Ovary (tissue), 9 donors: ENCODE results near the gene UBB. TPM values are rescaled to one million over a fixed set of nuclear protein-coding genes. Genes with fewer than 3 reads are reported as not detected.
"Not testable (repeated sequence)": the region's sequence is repeated elsewhere in the genome, so short reads cannot be mapped to it uniquely, and the experiment has no call there.

Experiments used
- DNase-seq, 5 donors: peaks; one replicate each; pipeline ENCODE4 v3.0.0-alpha.2; 2019 to 2020
- H3K27ac ChIP-seq, 2 donors: fragments of 200-600 bp; one replicate each; pipeline versions ENCODE4 v1.5.1 to v1.8.0; 2019 to 2022
- H3K27me3 ChIP-seq: fragments of 200-600 bp; one replicate; pipeline ENCODE4 v1.8.0; 2022
- H3K36me3 ChIP-seq: fragments of 200-600 bp; sonication (generic); one replicate; pipeline ENCODE4 v1.5.1; 2019
- H3K4me1 ChIP-seq: one replicate; pipeline ENCODE4 v1.8.1; 2013; ENCODE audit warnings: mild to moderate bottlenecking, moderate library complexity; ENCODE audit not compliant: insufficient read depth
- H3K4me3 ChIP-seq: fragments of 200-600 bp; sonication (generic); one replicate; pipeline ENCODE4 v1.5.1; 2017
- H3K9me3 ChIP-seq, 2 donors: fragments of 200-600 bp in 1 of 2; sonication (generic) in 1 of 2; one replicate each; pipeline versions ENCODE4 v1.5.1 to v1.8.1; 2013 to 2019; ENCODE audit warnings: mild to moderate bottlenecking in 1 of 2, moderate library complexity in 1 of 2
- EP300 ChIP-seq: sonication (generic); formaldehyde crosslinking; IDR thresholded peaks from one replicate; pipeline ENCODE4 v1.6.1; 2017; ENCODE audit warnings: antibody characterized with exemption
- POLR2A ChIP-seq: fragments of 450-650 bp; IDR thresholded peaks from one replicate; pipeline ENCODE4 v1.6.1; 2017; ENCODE audit warnings: antibody characterized with exemption, mild to moderate bottlenecking, moderate library complexity
- WGBS, 3 donors: extraction: QIAGEN DNeasy Blood & Tissue Kit in 1 of 3; methylation state at CpG; one replicate each; pipeline versions ENCODE4 v1.1.5 to v1.1.7; 2013 to 2017; 5-methylcytosine and 5-hydroxymethylcytosine counted together
- intact Hi-C, 4 donors: fragments of 100-400 bp; cut with DNase I; formaldehyde crosslinking; loops; one replicate each; pipeline versions ENCODE4 v1.11.0 to v1.15.1; 2022 to 2023
- polyA plus RNA-seq, 2 donors: library from polyadenylated mRNA; stranded (reverse); fragments of 200-250 nt in 1 of 2; fragments of 350-450 nt in 1 of 2; fragmentation: Illumina TruSeq in 1 of 2; extraction: RNeasy Lipid Tissue Mini Kit (QIAGEN cat#74804) in 1 of 2; gene quantifications; one replicate each; pipeline ENCODE4 v1.2.3, GENCODE V29; 2013 to 2014
- total RNA-seq, 7 donors: library from RNA; depleted of rRNA in 2 of 7; stranded (reverse); fragments of >200 nt in 2 of 7; fragmentation: NEBNext Ultra II Directional in 3 of 7; extraction: Animal tissue kit (Norgen Biotek cat#: 25700) in 3 of 7; gene quantifications; one replicate each; pipeline versions ENCODE4 v1.1.0 to v1.2.4, GENCODE V29; 2016 to 2023
- TF ChIP-seq, protein P1 (sequence below), 3 donors: fragments of 450-650 bp in 2 of 3; fragments of 200-600 bp in 1 of 3; IDR thresholded peaks; one replicate each; pipeline versions ENCODE4 v1.5.1 to v1.8.0; 2016 to 2022; ENCODE audit warnings: antibody characterized with exemption in 3 of 3, mild to moderate bottlenecking in 1 of 3
- donor health status: DM: no; HTN: no; CAD: no; lungs with moderate emphysema.
- donor health status: DM: no; HTN: no; CAD: no.
- donor health status: Bipolar disorder and iron deficiency.
- donor health status: DM: yes; HTN: yes; CAD: no.
- donor health status: DM: no; HTN: no; CAD: no.
- donor health status: DM: yes; HTN: yes; CAD: no.

The UBB gene
- total and polyA plus RNA-seq, 9 donors: 445 to 1,551 (median 806) TPM

DNA sequence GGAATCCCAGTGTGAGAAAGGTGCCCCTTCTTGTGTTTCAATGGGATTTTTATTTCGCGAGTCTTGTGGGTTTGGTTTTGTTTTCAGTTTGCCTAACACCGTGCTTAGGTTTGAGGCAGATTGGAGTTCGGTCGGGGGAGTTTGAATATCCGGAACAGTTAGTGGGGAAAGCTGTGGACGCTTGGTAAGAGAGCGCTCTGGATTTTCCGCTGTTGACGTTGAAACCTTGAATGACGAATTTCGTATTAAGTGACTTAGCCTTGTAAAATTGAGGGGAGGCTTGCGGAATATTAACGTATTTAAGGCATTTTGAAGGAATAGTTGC is 567 bp downstream of the UBB start:
- Histone ChIP-seq H3K27ac (peak overlapping the region; percentile 87 to 88), H3K27me3 (no peaks in the 10 kb centered on the region), H3K4me1 (no peaks in the 10 kb centered on the region), H3K4me3 (peak overlapping the region; percentile 60), H3K9me3 (no peaks in the 10 kb centered on the region), H3K36me3 (no peaks in the 10 kb centered on the region)
- 8 to 42% (median 24%) methylated on average over 14 of the region's 14 CpGs for WGBS, 3 donors
- no peak for DNase-seq
- intact Hi-C loops: loop anchor here in 2 of 4 donors (10.0 kb wide), 2 partner anchors 53 to 143 kb away; no protein-coding TSS in a partner anchor
- TF ChIP-seq EP300: no peak
- TF ChIP-seq, protein P1, sequence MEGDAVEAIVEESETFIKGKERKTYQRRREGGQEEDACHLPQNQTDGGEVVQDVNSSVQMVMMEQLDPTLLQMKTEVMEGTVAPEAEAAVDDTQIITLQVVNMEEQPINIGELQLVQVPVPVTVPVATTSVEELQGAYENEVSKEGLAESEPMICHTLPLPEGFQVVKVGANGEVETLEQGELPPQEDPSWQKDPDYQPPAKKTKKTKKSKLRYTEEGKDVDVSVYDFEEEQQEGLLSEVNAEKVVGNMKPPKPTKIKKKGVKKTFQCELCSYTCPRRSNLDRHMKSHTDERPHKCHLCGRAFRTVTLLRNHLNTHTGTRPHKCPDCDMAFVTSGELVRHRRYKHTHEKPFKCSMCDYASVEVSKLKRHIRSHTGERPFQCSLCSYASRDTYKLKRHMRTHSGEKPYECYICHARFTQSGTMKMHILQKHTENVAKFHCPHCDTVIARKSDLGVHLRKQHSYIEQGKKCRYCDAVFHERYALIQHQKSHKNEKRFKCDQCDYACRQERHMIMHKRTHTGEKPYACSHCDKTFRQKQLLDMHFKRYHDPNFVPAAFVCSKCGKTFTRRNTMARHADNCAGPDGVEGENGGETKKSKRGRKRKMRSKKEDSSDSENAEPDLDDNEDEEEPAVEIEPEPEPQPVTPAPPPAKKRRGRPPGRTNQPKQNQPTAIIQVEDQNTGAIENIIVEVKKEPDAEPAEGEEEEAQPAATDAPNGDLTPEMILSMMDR (IDR thresholded peaks at IDR 0.05): no peak
- TF ChIP-seq POLR2A: no peak

DNA sequence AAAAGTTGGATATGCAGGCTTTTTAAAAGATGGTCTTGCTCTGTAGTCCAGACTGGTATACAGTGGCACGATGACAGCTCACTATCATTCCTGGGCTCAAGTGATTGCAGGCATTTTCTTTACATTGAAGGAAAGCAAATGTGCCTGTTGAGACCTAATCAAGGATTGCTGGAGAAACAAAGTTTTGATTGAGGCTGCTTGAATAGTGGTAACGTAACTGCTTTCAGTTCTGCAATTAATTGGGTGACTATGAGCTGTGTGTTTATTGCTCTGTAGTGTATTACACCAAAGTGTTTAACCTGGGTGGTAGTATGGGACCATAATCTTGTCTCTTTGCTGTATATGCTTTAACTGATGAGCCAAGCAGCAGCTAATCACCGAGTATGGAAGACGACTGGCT is 2.3 kb downstream of the UBB start:
- Histone ChIP-seq H3K36me3 (no peaks in the 10 kb centered on the region), H3K27ac (no peak overlapping the region), H3K4me3 (no peak overlapping the region), H3K27me3 (no peaks in the 10 kb centered on the region), H3K9me3 (no peaks in the 10 kb centered on the region), H3K4me1 (no peaks in the 10 kb centered on the region)
- TF ChIP-seq POLR2A: no peak
- TF ChIP-seq, protein P1 (IDR thresholded peaks at IDR 0.05): no peak
- TF ChIP-seq EP300: no peak
- intact Hi-C loops: loop anchor here in 2 of 4 donors (10.0 kb wide), 2 partner anchors 52 to 142 kb away; no protein-coding TSS in a partner anchor
- WGBS, 3 donors: 73 to 86% (median 86%) methylated on average over 4 of the region's 4 CpGs
- no peak for DNase-seq

- H3K4me3 ChIP-seq: no peak overlapping the region
- H3K27ac ChIP-seq: no peak overlapping the region
- no peaks in the 10 kb centered on the region for H3K4me1 ChIP-seq
- intact Hi-C loops: loop anchor here in 2 of 4 donors (10.0 kb wide), 2 partner anchors 51 to 141 kb away; no protein-coding TSS in a partner anchor
- WGBS, 3 donors: 86 to 96% (median 95%) methylated on average over 5 of the region's 5 CpGs
- H3K36me3 ChIP-seq: no peaks in the 10 kb centered on the region
- no peak for DNase-seq
- H3K9me3 ChIP-seq: no peaks in the 10 kb centered on the region
- TF ChIP-seq POLR2A (no peak), EP300 (no peak)
- TF ChIP-seq, protein P1 (IDR thresholded peaks at IDR 0.05): no peak
- H3K27me3 ChIP-seq: no peaks in the 10 kb centered on the region
Measured at GRCh38 chr17:16383772-16384287, 2.9 kb downstream of the UBB start.

DNA sequence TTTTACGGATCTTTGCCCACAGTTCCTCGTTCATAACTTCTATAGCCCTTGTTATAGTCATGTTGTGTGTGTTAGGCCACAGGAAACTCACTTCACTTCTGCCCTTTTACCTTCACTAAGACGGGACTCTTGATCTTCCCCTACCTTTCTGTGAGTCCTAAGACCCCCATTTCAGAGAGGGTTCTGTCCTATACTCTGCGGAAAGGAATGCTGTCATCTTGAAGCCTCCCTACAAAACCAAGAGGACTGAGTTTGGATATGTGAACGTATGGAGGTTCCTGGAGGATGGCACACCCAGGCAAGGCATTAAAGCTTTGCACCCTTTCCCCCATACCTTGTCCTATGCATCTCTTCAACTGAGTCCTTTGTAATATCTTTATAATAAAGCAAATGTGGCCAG is 3.7 kb downstream of the UBB start:
- intact Hi-C loops: loop anchor here in 2 of 4 donors (10.0 kb wide), 2 partner anchors 50 to 140 kb away; no protein-coding TSS in a partner anchor
- H3K36me3 ChIP-seq: no peaks in the 10 kb centered on the region
- no peak overlapping the region for H3K4me3 ChIP-seq
- no peaks in the 10 kb centered on the region for H3K9me3 ChIP-seq
- TF ChIP-seq EP300 (no peak), POLR2A (no peak)
- TF ChIP-seq, protein P1 (IDR thresholded peaks at IDR 0.05): no peak
- no peaks in the 10 kb centered on the region for H3K27me3 ChIP-seq
- no peak for DNase-seq
- H3K27ac ChIP-seq: no peak overlapping the region
- no peaks in the 10 kb centered on the region for H3K4me1 ChIP-seq
- WGBS, 3 donors: 79 to 89% (median 86%) methylated on average over 5 of the region's 5 CpGs

DNA sequence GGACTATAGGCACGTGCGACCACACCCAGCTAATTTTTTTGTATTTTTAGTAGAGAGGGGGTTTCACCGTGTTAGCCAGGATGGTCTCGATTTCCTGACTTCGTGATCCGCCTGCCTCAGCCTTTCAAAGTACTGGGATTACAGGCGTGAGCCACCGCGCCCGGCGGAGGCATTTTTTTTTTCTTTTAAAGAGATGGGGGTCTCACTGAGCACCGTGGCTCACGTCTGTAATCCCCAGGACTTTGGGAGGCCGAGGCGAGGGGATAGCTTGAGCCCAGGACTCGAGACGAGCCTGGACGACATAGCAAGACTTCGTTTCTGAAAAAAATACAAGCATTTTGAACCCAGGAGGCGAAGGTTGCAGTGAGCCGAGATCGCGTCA is 5.2 kb downstream of the UBB start:
- not testable (repeated sequence) for H3K4me1 ChIP-seq, H3K27ac ChIP-seq, H3K27me3 ChIP-seq, H3K36me3 ChIP-seq, H3K9me3 ChIP-seq, DNase-seq
- intact Hi-C loops: loop anchor here in 2 of 4 donors (10.0 kb wide), 2 partner anchors 49 to 139 kb away; no protein-coding TSS in a partner anchor
- H3K4me3 ChIP-seq: peak overlapping the region; percentile 41
- 49 to 72% (median 61%) methylated on average over 23 of the region's 23 CpGs for WGBS, 3 donors
